Natural killer cell (primary cell): ENCODE results near the gene SLC1A2. TPM values are rescaled to one million over a fixed set of nuclear protein-coding genes. Genes with fewer than 3 reads are reported as not detected.

ENCODE experiments used
- ATAC-seq, 3 donors: fragments of 150-1000 bp in 2 of 3; fragments of 200-7000 bp in 1 of 3; cut with Tn5 transposase; 1 replicate in 1 of 3; 2 replicates in 2 of 3; pipeline ENCODE4 v1.10.0; 2021; ENCODE audit warnings: mild to moderate bottlenecking in 2 of 3, moderate library complexity in 2 of 3
- DNase-seq, 2 donors: peaks; one replicate each; pipeline versions ENCODE4 v3.0.0 to v3.0.0-alpha.2; 2013 to 2021; ENCODE audit warnings: mixed read lengths in 1 of 2
- H3K27ac ChIP-seq: one replicate; pipeline ENCODE4 v1.5.1; 2013; ENCODE audit warnings: mild to moderate bottlenecking, low read length
- H3K27me3 ChIP-seq: one replicate; pipeline ENCODE4 v1.6.1; 2013; ENCODE audit warnings: low read length; ENCODE audit not compliant: control insufficient read depth, insufficient read depth
- H3K36me3 ChIP-seq: one replicate; pipeline ENCODE4 v1.6.1; 2013; ENCODE audit warnings: low read length; ENCODE audit not compliant: control insufficient read depth, insufficient read depth
- H3K4me1 ChIP-seq: one replicate; pipeline ENCODE4 v1.6.1; 2013; ENCODE audit warnings: low read length; ENCODE audit not compliant: control insufficient read depth, insufficient read depth
- H3K4me3 ChIP-seq: one replicate; pipeline ENCODE4 v1.5.1; 2013; ENCODE audit warnings: low read length
- H3K9me3 ChIP-seq: one replicate; pipeline ENCODE4 v1.6.1; 2013; ENCODE audit warnings: low read length; ENCODE audit not compliant: control insufficient read depth, insufficient read depth
- H3K27ac Mint-ChIP-seq, 2 donors: one replicate each; pipeline ENCODE4 v1.8.0; 2022; ENCODE audit warnings: mild to moderate bottlenecking in 2 of 2, mixed read lengths in 2 of 2, moderate library complexity in 1 of 2
- H3K27me3 Mint-ChIP-seq, 2 donors: one replicate each; pipeline ENCODE4 v1.8.0; 2022; ENCODE audit warnings: low read depth in 2 of 2, mixed read lengths in 2 of 2
- H3K36me3 Mint-ChIP-seq: one replicate; pipeline ENCODE4 v1.8.0; 2022; ENCODE audit warnings: mixed read lengths
- H3K4me1 Mint-ChIP-seq, 2 donors: one replicate each; pipeline ENCODE4 v1.8.0; 2022; ENCODE audit warnings: mixed read lengths in 2 of 2
- H3K4me3 Mint-ChIP-seq: one replicate; pipeline ENCODE4 v1.8.0; 2022; ENCODE audit warnings: mild to moderate bottlenecking, moderate library complexity, mixed read lengths
- H3K9me3 Mint-ChIP-seq, 2 donors: one replicate each; pipeline ENCODE4 v1.8.0; 2022; ENCODE audit warnings: mixed read lengths in 2 of 2
- CTCF ChIP-seq: fragments of 200-600 bp; IDR thresholded peaks from one replicate; pipeline ENCODE4 v1.8.0; 2022; ENCODE audit warnings: antibody characterized with exemption
- WGBS: methylation state at CpG from one replicate; pipeline ENCODE4 v1.1.7; 2013; ENCODE audit warnings: missing lambda C conversion rate; ENCODE audit not compliant: insufficient coverage; 5-methylcytosine and 5-hydroxymethylcytosine counted together
- intact Hi-C: fragments of 100-400 bp; cut with micrococcal nuclease; formaldehyde crosslinking; loops from one replicate; pipeline ENCODE4 v1.14.2; 2022
- total RNA-seq, 4 donors: library from RNA; stranded (reverse); fragments of 120-200 nt in 1 of 4; gene quantifications; one replicate each; pipeline versions ENCODE4 v1.2.3 to v1.2.4, GENCODE V29; 2013 to 2022

Gene SLC1A2
- total RNA-seq, 3 donors from 2014 or later (not counting 1 experiment from before 2014, with no cell fraction given) = 0.02 TPM; not detected in 2

GRCh38 chr11:35415487-35415886 is 3.9 kb downstream of the SLC1A2 start:
- Mint-ChIP-seq H3K36me3 (no peaks in the 10 kb centered on the region), H3K27me3 (peaks cover 48 to 79% of the 10 kb centered on the region in 2 donors), H3K4me1 (peaks cover 0 to 5% of the 10 kb centered on the region in 2 donors), H3K4me3 (no peak overlapping the region), H3K27ac (no peak overlapping the region), H3K9me3 (no peaks in the 10 kb centered on the region)
- H3K36me3 ChIP-seq = no peaks in the 10 kb centered on the region
- no peaks in the 10 kb centered on the region for H3K9me3 ChIP-seq
- no peak overlapping the region for H3K4me3 ChIP-seq
- ATAC-seq (no peak), DNase-seq (no peak)
- peaks cover 11% of the 10 kb centered on the region for H3K4me1 ChIP-seq
- intact Hi-C loops = no loop called here
- 76% methylated on average over 1 of the region's 2 CpGs for WGBS
- peaks cover 27% of the 10 kb centered on the region for H3K27me3 ChIP-seq
- no peak for TF ChIP-seq CTCF
- no peak overlapping the region for H3K27ac ChIP-seq

GRCh38 chr11:35414776-35415175 is 4.6 kb downstream of the SLC1A2 start:
- Mint-ChIP-seq H3K4me3 (no peak overlapping the region), H3K9me3 (no peaks in the 10 kb centered on the region), H3K36me3 (no peaks in the 10 kb centered on the region), H3K27me3 (peaks cover 47 to 77% of the 10 kb centered on the region in 2 donors), H3K27ac (no peak overlapping the region), H3K4me1 (peaks cover 0 to 5% of the 10 kb centered on the region in 2 donors)
- Histone ChIP-seq H3K27me3 (peaks cover 24% of the 10 kb centered on the region), H3K4me1 (peaks cover 5% of the 10 kb centered on the region), H3K4me3 (no peak overlapping the region), H3K27ac (no peak overlapping the region), H3K9me3 (no peaks in the 10 kb centered on the region), H3K36me3 (no peaks in the 10 kb centered on the region)
- ATAC-seq = no peak
- no peak for DNase-seq
- intact Hi-C loops = no loop called here
- no peak for TF ChIP-seq CTCF
- 55% methylated on average over 2 of the region's 2 CpGs for WGBS

GRCh38 chr11:35414311-35414710 is 5.0 kb downstream of the SLC1A2 start:
- DNase-seq (no peak), ATAC-seq (no peak)
- peaks cover 24% of the 10 kb centered on the region for H3K27me3 ChIP-seq
- H3K4me1 Mint-ChIP-seq = peaks cover 0 to 5% of the 10 kb centered on the region in 2 donors
- no peaks in the 10 kb centered on the region for H3K9me3 ChIP-seq
- H3K27ac Mint-ChIP-seq = no peak overlapping the region
- H3K27me3 Mint-ChIP-seq = peaks cover 47 to 77% of the 10 kb centered on the region in 2 donors
- peaks cover under 1% of the 10 kb centered on the region for H3K4me1 ChIP-seq
- intact Hi-C loops = no loop called here
- H3K4me3 ChIP-seq = no peak overlapping the region
- H3K36me3 Mint-ChIP-seq = no peaks in the 10 kb centered on the region
- no peak overlapping the region for H3K27ac ChIP-seq
- no peaks in the 10 kb centered on the region for H3K36me3 ChIP-seq
- no peak for TF ChIP-seq CTCF
- no peak overlapping the region for H3K4me3 Mint-ChIP-seq
- WGBS = 88% methylated on average over 5 of the region's 6 CpGs
- no peaks in the 10 kb centered on the region for H3K9me3 Mint-ChIP-seq

- no peaks in the 10 kb centered on the region for H3K9me3 Mint-ChIP-seq
- no peak for TF ChIP-seq CTCF
Observed at GRCh38 chr11:35413598-35413997, 5.8 kb downstream of the SLC1A2 start.

More at GRCh38 chr11:35413598-35413997, 5.8 kb downstream of the SLC1A2 start:
- intact Hi-C loops = no loop called here
- no peaks in the 10 kb centered on the region for H3K9me3 ChIP-seq
- Mint-ChIP-seq H3K4me1 (peaks cover 0 to 3% of the 10 kb centered on the region in 2 donors), H3K27ac (no peak overlapping the region), H3K27me3 (peaks cover 44 to 75% of the 10 kb centered on the region in 2 donors), H3K4me3 (no peak overlapping the region), H3K36me3 (no peaks in the 10 kb centered on the region)
- H3K4me1 ChIP-seq = no peaks in the 10 kb centered on the region
- 77% methylated on average over 3 of the region's 3 CpGs for WGBS
- peaks cover 24% of the 10 kb centered on the region for H3K27me3 ChIP-seq
- H3K4me3 ChIP-seq = no peak overlapping the region
- DNase-seq = no peak
- no peaks in the 10 kb centered on the region for H3K36me3 ChIP-seq
- no peak for ATAC-seq
- no peak overlapping the region for H3K27ac ChIP-seq
